HUDEP-2 (cell line): ENCODE results near the gene PDE11A.

Experiments
- DNase-seq, 76 experiments: peaks; one replicate each; lab custom pipeline; 2025; ENCODE audit not compliant: unreplicated experiment in 76 of 76; lab: John Stamatoyannopoulos, UW

PDE11A gene

GRCh38 chr2:177676636-177677035 lies 395.9 kb downstream of the PDE11A start:
- DNase-seq: no peak

GRCh38 chr2:177675825-177676224 lies 396.8 kb downstream of the PDE11A start:
- no peak for DNase-seq

GRCh38 chr2:177675350-177675821 lies 397.2 kb downstream of the PDE11A start:
- no peak for DNase-seq

- DNase-seq: no peak
Observed at GRCh38 chr2:177673602-177674595, 398.7 kb downstream of the PDE11A start.

- no peak for DNase-seq
Observed at GRCh38 chr2:177671662-177672061, 400.9 kb downstream of the PDE11A start.

- no peak for DNase-seq
Observed at GRCh38 chr2:177670791-177671535, 401.6 kb downstream of the PDE11A start.

- DNase-seq: no peak
Observed at GRCh38 chr2:177669625-177670330, 402.8 kb downstream of the PDE11A start.

- DNase-seq: no peak
Observed at GRCh38 chr2:177669201-177669600, 403.4 kb downstream of the PDE11A start.

- no peak for DNase-seq
Observed at GRCh38 chr2:177668617-177669016, 404.0 kb downstream of the PDE11A start.

GRCh38 chr2:177667626-177668025 lies 405.0 kb downstream of the PDE11A start:
- no peak for DNase-seq

GRCh38 chr2:177666408-177666807 lies 406.2 kb downstream of the PDE11A start:
- DNase-seq: no peak

- no peak for DNase-seq
Observed at GRCh38 chr2:177665948-177666347, 406.6 kb downstream of the PDE11A start.

- DNase-seq: no peak
Observed at GRCh38 chr2:177665328-177665727, 407.2 kb downstream of the PDE11A start.

GRCh38 chr2:177662895-177663294 lies 409.7 kb downstream of the PDE11A start:
- no peak for DNase-seq

- DNase-seq: no peak
Observed at GRCh38 chr2:177660742-177661141, 411.8 kb downstream of the PDE11A start.

GRCh38 chr2:177658309-177658708 lies 414.3 kb downstream of the PDE11A start:
- no peak for DNase-seq

GRCh38 chr2:177651833-177652232 lies 420.7 kb downstream of the PDE11A start:
- DNase-seq: no peak

GRCh38 chr2:177649568-177650518 lies 422.7 kb downstream of the PDE11A start:
- no peak for DNase-seq

- DNase-seq: no peak
Observed at GRCh38 chr2:177646791-177647190, 425.8 kb downstream of the PDE11A start.

- no peak for DNase-seq
Observed at GRCh38 chr2:177646241-177646640, 426.3 kb downstream of the PDE11A start.
